ENCODE measurements around the gene EIF1B. TPM values are rescaled to one million over a fixed set of nuclear protein-coding genes. Genes with fewer than 3 reads are reported as not detected.

EIF1B gene
- total RNA-seq, 1 donor from 2014 or later: 11.9 TPM

GRCh38 chr3:40308725-40309417 lies 636 bp upstream of the EIF1B start:
- no peak for DNase-seq (ENCODE audit: low read depth in 2 of 2)

DNA sequence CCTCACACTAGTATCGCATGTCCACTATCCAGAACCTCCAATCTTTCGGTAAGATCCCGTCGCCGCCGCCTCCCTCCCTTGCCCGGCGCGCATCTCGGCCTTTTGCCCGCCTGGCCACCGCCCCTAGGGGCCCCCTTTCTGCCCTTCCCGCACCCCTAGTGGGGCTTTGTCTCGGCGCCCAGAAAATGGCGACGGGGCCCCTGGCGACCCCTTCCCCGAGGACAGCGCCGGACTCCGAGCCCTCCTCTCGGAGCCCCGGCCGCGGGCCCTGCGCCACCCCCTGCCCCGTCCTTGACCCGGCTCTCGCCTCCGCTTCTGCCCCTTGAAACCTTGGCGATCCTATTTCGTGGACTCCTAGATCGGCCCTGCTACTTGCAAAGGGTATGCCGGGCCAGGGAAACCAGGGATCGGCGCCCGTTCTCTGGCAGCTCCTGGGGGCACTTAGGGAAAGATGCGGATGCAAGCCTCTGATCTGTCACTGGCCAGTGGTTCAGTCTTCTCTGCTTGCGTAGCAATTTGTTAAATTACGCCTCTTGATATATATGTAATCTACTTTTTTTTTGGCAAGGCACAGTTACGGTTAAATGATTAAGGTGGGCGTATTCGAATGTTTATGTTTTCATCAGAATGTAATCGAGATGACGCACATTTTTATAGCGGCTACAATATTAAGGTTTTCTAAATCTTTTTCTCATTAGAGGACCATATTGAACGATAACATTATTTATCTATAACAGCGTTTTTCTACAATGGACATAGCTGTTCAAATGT lies 603 bp downstream of the EIF1B start:
- DNase-seq (ENCODE audit: low read depth in 2 of 2): peak in 1 of 2 donors; percentile 69

GRCh38 chr3:40310705-40311104 lies 1.2 kb downstream of the EIF1B start:
- peak in 1 of 2 donors; percentile 34 for DNase-seq (ENCODE audit: low read depth in 2 of 2)

GRCh38 chr3:40312661-40313226 lies 3.2 kb downstream of the EIF1B start:
- no peak for DNase-seq (ENCODE audit: low read depth in 2 of 2)

DNA sequence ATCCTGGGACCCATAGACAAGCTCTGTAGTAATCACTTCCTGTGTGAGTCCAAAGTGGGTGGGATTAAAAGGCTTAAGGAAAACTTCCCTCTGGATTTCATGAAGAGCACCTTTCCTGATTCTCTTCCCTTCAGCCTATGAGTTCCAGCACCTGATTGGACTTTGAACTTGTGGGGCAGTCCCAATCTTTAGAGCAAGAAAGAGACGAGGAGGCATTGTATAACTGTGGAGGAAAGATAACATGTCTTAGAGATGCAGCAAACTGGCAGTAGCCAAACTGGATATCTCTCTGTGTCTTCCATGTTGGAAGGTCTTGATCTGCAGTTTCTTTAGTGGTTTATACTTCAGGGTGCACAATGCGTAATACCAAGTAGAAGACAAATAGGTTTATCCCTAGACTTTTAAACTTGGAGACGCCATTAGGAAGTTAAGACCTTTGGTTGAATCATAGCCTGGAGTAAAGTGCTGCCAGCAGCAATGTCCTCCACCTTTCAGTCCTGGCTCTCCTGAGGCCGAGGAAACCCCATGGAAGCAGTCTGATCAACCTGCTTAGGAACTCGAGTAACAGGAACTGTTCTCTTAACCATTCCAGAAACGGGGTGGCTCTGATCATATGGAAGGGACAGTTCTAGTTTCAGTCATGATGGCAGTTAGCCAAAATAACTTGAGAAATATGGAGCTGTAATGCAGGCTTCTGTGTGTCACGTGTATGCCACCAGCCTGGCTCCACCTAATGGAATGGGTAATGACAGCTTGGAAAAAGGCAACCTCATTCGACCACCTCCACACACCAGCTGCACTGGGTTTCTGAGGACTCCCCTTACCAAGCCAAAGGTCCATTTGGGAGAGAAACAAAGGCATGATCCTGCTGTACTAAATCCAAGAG lies 4.7 kb downstream of the EIF1B start:
- no peak for DNase-seq (ENCODE audit: low read depth in 2 of 2)

GRCh38 chr3:40317061-40317855 lies 7.8 kb downstream of the EIF1B start:
- peak; percentile 65 to 80 for DNase-seq (ENCODE audit: low read depth in 2 of 2)

- no peak for DNase-seq (ENCODE audit: low read depth in 2 of 2)
Observed at GRCh38 chr3:40321818-40322217, 12.3 kb downstream of the EIF1B start.

DNA sequence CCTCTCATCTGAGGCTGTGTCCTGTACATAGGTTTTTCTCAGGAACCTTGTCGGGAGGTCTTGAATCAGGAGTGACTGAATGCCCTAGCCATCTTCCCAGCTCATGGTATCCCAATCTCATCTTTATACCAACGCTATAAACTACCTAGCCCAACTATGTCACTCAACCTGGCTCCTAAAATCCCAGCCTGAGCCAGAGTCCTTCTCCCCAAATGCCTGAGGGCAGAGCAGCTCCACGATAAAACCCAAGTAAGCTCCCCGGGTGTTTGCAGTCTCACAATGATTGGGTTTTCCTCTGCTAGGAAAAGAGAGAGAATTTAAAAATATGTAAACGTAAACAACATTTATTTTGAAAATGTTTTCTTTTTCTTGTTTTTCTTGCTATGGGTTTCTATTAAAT lies 14.4 kb downstream of the EIF1B start:
- no peak for DNase-seq (ENCODE audit: low read depth in 2 of 2)

GRCh38 chr3:40324621-40325020 lies 15.1 kb downstream of the EIF1B start:
- no peak for DNase-seq (ENCODE audit: low read depth in 2 of 2)

DNA sequence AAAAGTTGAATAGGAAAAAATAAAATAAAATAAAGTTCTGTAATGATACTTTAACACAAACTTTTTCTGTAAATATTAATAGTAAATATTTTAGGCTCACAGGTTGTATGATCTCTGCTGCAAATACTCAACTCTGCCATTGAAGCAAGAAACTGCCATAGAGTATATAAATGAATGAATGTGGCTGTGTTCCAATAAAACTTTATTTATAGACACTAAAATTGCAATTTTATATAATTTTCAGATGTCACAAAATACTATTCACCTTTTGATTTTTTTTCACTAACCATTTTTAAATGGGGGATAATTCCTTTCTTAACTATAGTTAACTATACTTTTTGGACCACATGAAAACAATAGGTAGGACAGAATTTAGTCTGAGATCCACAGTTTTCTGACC lies 16.0 kb downstream of the EIF1B start:
- no peak for DNase-seq (ENCODE audit: low read depth in 2 of 2)

- DNase-seq (ENCODE audit: low read depth in 2 of 2): no peak
Observed at GRCh38 chr3:40328374-40328773, 18.9 kb downstream of the EIF1B start.

DNA sequence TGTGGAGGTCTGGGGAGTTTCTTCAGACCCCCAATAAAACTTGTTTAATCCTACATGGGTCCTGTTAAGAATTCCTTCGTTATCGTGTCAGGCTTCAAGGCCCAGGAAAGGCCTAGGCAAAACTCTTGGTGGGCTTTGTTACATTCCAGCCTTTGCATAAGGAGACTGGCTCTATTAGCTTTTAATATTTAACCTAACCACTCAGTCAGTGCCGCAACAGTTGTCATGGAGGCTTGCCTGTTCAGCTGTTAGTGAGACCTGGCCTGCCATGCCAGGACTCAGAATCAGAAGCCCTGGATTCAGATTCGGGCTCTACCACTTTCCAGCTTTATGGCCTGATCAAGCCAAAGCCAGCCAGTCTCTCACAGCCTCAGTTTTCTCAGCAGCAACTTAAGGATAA lies 19.6 kb downstream of the EIF1B start:
- DNase-seq (ENCODE audit: low read depth in 2 of 2): no peak

DNA sequence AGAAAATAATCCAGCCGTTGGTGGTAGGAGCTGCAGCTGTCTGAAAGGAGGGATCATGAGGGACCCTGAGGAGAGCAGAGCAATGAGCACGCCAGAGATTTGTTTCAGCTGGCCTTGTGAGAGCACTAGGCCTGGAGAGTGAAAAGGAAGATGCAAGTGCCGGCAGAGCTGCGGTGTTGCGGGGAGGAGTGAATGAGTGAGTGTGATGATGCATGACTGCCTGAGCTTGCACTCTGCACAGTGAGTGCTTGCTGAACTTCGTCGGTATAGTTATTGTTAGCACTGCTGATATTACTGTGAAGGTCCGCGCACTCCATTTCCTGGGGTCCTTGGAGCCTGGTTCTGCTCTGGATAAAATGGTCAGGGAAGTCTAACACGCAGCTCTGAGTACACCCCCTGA lies 23.2 kb downstream of the EIF1B start:
- no peak for DNase-seq (ENCODE audit: low read depth in 2 of 2)

DNA sequence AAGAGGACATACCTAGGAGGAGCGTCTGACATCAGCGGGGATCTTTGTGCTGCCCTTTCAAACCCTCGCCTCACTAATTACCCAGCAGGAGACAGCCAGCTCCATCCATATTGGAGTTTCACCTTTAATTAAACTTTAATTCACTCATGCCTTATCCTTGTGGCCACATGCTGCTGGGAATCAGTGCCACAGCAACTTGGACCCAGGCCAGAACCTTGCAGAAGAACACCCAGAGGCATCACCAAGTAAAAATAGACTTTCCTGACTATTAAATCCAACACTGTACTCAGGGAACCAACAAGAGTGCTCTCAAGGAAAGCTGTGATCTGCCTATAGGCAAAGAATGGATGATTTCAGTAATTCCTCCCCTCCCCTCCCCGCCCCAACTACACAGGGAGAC lies 23.9 kb downstream of the EIF1B start:
- DNase-seq (ENCODE audit: low read depth in 2 of 2): no peak

- DNase-seq (ENCODE audit: low read depth in 2 of 2): no peak
Observed at GRCh38 chr3:40333852-40334251, 24.3 kb downstream of the EIF1B start.

- no peak for DNase-seq (ENCODE audit: low read depth in 2 of 2)
Observed at GRCh38 chr3:40336101-40336500, 26.6 kb downstream of the EIF1B start.

DNA sequence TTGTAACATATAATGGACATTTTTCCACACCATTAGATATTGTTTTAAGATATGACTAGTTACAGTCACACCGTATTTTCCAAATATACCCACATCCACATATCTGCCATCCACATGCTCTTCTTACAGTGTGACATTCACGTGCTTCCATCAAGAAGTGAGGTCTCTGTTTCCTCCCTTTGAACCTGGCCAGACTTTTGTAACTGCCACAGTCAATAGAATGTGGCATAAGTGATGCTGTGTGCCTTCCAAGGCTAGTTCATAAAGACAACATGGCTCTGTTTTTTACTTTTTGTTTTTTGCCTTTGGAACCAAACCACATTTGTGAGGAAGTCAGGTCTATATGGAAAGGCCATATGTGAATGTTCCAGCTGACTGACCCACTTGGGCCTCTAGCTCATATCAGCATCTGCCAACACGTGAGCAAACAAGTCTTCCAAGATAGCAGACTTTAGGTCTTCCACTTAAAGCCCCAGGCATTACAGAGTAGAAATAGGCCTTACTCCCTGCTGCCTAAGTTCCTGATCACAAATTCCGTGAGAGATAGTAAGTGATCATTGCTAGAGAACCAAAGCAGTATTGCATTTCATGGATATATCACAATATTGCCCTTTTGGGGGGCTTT lies 27.1 kb downstream of the EIF1B start:
- no peak for DNase-seq (ENCODE audit: low read depth in 2 of 2)

DNA sequence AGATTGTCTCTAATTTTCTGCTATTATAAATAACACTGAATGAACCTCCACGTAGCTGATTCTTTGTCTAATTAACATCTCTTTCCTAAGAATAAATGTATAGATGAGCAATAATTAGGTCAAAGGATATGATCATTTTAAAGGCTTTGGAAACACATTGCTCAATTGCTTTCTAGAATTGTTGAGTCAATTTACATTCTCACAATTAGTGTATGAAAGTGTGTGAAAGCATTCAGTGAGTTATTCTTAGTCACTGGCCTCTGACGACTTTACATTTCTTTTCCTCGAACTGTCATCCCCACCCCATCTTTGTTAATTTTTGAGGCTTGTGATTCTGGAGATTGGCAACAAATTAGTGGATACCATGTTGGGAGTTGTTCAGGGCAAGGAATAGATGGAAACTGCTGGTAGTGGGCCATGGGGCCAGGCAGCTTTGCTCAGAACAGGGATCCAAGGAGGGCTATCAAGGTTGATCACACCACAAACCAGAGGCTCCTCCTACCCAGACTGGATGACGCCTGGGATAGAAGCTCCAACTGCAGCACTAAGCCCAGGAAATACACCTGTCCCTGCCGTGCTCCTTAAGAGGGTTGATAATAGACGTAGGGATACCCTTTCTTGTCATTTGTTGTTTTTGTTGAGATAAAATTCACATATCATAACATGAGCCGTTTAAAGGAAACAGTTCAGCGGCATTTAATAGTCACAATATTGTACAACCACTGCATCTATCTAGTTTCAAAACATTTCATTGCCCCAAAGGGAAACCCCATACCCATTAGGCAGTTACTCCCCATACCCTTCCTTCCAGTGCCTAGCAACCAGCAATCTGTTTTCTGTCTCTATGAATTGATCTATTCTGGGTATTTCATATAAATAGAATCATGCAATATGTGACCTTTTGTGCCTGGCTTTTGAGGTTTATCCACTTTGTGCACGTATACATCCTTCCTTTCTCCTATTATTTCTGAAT lies 27.9 kb downstream of the EIF1B start:
- DNase-seq (ENCODE audit: low read depth in 2 of 2): no peak

GRCh38 chr3:40339871-40340270 lies 30.4 kb downstream of the EIF1B start:
- no peak for DNase-seq (ENCODE audit: low read depth in 2 of 2)

Data from dermis microvascular lymphatic vessel endothelial cell (primary cell).